ENCODE measurements around the gene IFFO2.
"Not testable (repeated sequence)": the region's sequence is repeated elsewhere in the genome, so short reads cannot be mapped to it uniquely, and the experiment has no call there.

The IFFO2 gene

DNA sequence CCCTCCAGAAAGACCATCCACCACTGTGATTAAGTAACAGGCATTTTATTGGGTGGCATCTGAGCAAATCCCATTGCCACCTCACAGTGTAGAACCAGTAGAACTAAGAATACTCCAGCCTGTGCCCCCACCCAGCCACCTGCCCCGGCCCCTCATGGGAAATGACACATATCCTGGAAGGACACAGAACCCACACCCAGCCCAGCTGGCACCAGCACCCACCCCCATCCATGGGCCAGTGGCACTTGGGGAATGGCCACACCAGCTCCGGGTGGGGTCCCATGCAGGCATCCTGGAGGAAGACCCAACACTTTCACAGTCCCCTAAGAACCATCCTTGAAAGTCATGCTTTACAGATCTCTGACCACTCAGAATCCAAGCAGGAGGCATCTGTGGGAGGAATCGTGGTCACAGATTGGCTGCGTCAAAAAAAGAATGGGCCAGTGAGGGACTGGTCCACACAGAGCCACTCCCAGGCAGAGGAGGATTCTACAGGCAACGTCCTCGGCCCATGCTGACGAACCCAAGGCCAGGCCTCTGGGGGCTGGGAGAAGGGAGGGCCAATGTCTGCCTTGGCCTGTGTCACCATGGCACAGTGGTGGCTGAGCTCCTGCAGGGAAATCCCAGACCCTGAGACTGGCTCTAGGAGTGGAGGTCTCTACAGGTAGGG lies 84.9 kb downstream of the IFFO2 start:
- DNase-seq (ENCODE audit: low read depth, low spot score), result no peak
- no peak overlapping the region for H3K4me3 ChIP-seq (ENCODE audit: low read length)

DNA sequence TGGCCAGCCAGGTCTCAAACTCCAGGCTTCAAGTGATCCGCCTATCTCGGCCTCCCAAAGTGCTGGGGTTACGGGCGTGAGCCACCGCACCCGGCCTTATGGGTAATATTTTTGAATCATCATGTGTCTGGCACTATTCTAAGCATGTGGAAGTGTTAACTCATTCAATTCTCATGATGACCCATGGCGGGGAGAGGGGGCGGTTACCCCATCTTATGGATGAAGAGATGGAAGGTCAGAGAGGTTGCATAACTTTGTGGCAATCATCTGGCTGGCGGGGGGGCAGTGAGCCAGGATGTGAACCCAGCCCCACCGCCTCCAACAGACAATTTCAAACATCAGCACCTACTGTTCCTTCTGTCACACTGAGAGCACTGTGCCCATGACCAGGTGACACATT lies 85.5 kb downstream of the IFFO2 start:
- H3K4me3 ChIP-seq (ENCODE audit: low read length), result no peak overlapping the region
- DNase-seq (ENCODE audit: low read depth, low spot score), result no peak

DNA sequence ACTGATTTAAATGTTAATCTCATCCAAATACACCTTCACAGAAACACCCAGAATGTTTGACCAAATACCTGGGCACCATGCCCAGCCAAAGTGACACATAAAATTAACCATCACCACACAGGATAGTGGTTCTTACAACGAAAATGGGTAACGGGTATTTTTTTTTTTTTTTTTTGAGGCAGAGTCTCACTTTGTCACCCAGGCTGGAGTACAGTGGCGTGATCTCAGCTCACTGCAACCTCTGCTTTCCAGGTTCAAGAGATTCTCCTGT lies 85.9 kb downstream of the IFFO2 start:
- H3K4me3 ChIP-seq (ENCODE audit: low read length); DNase-seq (ENCODE audit: low read depth, low spot score): not testable (repeated sequence)

DNA sequence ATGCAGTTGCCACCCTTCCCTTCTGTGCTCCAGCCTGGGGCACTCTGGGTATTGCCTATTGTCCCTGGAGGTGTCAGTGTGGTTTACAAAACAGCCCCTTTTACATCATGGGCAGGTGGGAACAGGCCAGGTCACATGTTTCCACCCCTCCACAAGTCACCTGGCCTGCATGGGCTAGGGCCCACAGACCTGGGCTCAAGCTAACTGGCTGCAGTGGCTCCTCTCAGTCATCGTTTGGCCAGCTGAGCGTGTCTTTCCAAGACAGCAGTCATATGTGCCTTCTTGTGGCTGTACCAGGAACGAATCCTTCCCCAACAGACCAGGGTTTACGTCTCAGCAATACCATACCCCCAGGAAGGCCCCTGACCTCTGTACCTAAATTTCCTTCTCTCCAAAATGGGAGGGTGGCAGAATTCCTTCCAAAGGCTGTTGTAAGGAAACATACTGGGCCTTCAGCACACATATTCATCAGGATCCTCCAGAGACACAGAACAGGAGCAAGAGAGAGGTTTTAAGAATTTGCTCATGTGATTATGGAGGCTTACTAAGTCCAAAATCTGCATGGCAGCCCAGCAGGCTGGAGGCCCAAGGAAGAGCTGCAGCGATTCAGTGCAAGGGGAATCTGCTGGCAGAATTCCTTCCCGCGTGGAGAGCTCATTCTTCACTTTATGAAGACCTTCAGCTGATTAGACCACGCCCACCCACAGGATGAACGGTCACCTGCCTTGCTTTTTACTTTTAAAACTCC lies 86.5 kb downstream of the IFFO2 start:
- no peak overlapping the region for H3K4me3 ChIP-seq (ENCODE audit: low read length)
- no peak for DNase-seq (ENCODE audit: low read depth, low spot score)

DNA sequence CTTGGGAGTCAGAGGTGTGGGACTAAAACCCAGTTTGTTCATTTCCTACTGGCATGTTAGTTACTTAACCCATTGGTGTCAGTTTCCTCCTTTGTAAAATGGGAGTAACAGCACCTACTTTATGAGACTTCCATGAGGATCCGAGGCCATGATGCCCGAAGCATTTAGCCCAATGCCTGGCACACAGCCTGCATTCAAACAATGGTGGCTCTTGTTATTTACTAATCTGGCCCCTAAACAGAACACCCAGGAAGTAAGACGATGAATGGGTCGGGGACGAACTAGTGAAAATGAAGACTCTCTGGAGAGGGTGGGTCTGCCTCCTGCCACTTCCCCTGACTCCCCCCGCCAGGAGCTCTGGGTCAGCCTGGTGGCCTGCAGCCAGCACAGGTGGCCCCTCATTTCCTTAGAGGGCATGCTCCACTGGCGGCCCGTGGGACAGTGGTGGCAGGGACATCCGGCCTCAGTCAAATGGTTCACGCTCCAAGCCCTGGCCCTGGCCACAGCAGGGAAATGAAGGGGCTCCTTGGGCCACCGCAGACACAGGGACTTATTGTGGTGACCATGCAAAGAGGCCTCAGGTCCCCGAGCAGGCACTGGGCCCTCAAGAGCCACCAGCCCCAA lies 87.6 kb downstream of the IFFO2 start:
- DNase-seq (ENCODE audit: low read depth, low spot score), result no peak
- no peak overlapping the region for H3K4me3 ChIP-seq (ENCODE audit: low read length)

DNA sequence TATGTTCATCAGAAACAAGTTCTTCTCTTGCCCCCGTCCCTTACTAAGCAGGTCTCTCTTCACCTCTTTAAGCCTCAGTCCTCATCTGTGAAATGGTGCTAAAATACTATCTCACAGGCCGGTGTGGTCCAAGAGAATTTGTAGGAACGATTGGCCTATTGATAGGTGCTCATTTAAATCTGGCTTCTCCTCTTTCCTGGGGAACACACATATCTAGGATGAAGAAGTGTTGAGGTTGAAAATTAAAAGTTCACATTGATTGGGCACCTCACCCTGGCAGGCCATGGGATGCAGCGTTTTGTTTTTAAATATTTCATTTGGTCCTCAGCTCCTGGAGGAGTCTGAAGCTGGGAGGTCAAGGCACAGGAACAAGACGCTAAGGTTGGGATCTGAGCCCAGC lies 88.1 kb downstream of the IFFO2 start:
- no peak overlapping the region for H3K4me3 ChIP-seq (ENCODE audit: low read length)
- no peak for DNase-seq (ENCODE audit: low read depth, low spot score)

DNA sequence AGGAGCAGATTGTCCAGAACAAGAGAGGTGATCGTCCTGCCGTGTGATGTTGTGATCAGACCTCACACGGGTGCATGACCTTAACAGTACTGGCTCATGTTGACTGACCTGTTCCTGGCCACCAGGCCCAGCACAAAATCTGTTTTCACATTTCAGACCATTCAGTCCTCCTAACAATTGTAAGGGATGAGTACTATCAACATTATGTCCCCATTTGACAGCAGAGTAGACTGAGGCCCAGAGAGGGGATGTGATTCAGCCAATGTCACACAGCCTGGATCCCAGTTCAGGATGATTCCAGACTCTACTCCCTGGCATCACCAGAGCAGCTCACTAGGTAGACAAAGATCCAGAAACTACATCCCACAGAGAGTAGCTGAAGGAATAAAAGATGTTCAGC lies 89.6 kb downstream of the IFFO2 start:
- DNase-seq (ENCODE audit: low read depth, low spot score), result no peak
- no peak overlapping the region for H3K4me3 ChIP-seq (ENCODE audit: low read length)

DNA sequence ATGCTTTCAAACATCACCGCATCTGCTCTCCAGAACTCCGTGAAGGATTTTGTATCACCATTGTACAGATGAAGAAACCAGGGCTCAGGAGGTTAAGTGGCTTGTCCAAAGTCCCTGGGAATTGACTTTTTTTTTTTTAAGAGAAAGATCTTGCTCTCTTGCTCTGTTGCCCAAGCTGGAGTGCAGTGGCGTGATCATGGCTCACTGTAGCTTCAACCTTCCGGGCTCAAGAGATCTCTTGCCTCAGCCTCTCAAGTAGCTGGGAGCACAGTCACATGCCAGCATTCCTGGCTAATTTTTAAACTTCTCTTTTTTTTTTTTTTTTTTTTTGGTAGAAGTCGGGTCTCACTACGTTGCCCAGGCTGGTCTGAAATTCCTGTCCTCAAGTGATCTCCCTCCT lies 90.2 kb downstream of the IFFO2 start:
- no peak for DNase-seq (ENCODE audit: low read depth, low spot score)

DNA sequence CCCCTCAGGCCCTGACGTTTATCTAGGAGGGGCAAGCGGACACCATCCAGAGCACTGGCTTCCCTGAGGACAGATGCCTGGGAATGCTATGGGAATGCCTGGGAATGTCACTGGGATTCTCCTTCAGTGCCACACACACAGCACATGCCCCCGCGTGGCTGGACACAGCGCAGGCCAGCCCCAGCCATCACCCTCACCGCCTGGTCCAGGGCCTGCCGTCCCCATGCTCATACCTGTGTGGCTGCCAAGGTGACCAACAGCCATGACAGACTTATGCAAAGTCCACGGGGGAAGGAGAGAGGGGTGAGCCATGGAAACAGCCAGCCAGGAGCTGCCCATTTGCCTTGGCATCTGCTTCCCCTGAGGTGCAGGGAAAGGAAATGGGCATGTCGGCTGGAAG lies 91.3 kb downstream of the IFFO2 start:
- no peak overlapping the region for H3K4me3 ChIP-seq (ENCODE audit: low read length)
- no peak for DNase-seq (ENCODE audit: low read depth, low spot score)

More for the DNA sequence above, 90.2 kb downstream of the IFFO2 start:
- no peak overlapping the region for H3K4me3 ChIP-seq (ENCODE audit: low read length)

DNA sequence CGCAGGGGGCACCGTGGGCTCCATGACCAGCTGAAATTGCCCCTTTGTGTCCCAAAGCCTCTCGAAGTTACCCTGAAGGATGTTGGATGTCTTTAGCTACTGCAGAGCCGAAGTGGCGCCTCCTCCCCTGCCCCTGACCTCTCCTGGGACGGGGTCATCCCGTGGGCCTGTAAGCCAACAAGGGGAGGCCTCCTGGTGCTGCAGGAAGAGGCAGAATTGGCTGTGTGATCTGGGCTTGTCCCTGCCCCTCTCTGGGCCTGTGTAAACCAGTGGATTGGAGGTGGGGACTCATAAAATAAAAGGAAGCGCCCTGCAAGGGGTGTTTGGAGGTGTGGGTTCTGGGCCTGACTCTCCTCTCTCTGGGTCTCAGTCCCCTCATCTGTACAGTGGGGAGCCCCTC lies 94.9 kb downstream of the IFFO2 start:
- no peak overlapping the region for H3K4me3 ChIP-seq (ENCODE audit: low read length)
- no peak for DNase-seq (ENCODE audit: low read depth, low spot score)

DNA sequence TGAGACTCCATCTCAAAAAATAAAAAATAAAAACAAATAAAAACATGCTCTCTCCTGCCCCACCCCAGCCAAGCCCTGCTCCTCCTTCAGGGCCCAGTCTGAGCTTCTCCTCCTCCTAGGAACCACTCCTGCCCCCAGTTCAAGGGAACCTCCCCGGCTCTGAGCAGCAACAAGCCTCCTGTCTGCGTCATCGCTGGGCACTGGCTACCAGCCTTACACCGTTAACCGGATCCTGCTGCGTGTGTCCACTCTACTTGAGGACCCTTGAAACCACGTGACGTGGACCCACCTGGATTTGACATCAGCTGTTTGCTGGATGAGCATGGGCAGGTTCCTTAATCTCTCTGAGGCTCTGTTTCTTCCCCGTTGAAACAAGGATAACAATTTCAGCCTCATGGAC lies 95.4 kb downstream of the IFFO2 start:
- no peak overlapping the region for H3K4me3 ChIP-seq (ENCODE audit: low read length)
- DNase-seq (ENCODE audit: low read depth, low spot score), result no peak

DNA sequence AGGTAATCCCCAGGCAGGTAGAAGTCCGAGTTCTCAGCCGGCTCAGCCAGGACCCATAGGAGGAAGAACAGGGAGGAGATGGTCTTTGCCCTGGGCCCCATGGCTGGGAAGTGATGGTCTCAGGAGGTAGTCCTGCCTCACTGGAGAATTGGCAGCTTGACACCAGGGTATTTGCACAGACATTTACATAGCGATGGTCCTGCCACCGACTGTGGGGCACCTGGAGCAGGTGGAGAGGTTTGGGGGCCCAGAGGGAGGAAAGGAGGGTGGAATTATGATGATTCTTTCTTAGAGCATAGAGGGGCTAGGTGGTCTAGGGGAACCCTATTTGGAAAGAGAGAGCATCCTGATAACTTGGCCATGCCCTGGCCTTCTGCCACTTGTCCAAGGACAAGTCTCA lies 96.9 kb downstream of the IFFO2 start, which contains the start of gene TAS1R2:
TAS1R2 (minus strand) TSS at position 101 of the 400 bp plus-strand sequence; CDS start at position 101, 0 bp downstream.
- DNase-seq (ENCODE audit: low read depth, low spot score), result no peak
- no peak within 1 kb of the TSS for H3K4me3 ChIP-seq (ENCODE audit: low read length)

DNA sequence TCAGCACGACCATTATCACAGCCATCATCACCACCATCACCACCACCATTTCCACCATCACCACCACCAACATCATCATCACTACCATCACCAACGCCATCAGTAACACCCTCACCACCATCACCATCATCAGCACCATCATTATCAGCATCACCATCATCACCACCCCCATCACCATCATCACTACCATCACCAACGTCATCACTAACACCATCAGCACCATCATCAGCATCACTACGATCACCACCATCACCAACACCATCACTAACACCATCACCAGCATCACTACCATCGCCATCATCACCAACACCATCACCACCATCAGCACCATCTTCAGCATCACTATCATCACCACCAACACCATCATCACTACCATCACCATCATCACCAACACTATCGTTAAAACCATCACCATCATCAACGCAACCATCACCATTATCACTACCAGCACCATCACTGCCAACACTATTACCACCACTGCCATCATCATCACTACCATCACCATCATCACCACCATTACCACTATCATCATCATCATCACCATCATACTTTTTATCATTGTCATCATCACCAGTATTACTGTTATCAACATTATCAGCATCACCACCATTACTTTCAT lies 98.3 kb downstream of the IFFO2 start:
- no peak for DNase-seq (ENCODE audit: low read depth, low spot score)
- no peak overlapping the region for H3K4me3 ChIP-seq (ENCODE audit: low read length)

DNA sequence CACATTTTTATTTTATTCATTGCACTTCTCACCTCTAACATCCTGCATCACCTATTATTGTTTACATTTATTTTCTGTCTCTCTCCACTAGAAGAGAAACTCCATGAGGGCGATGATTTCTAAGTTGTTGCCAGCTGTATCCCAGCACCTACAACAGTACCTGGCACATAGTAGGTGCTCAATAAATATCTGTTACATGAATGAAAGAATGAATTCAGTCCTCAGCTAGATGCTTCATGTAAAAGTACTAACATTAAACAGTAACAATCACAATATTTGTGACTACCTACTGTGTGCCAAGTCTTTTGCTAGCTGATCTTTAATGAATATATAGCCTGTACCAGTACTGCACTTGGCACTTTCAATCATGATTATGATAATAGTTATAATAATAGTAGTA lies 100.0 kb downstream of the IFFO2 start:
- no peak overlapping the region for H3K4me3 ChIP-seq (ENCODE audit: low read length)
- DNase-seq (ENCODE audit: low read depth, low spot score), result no peak

DNA sequence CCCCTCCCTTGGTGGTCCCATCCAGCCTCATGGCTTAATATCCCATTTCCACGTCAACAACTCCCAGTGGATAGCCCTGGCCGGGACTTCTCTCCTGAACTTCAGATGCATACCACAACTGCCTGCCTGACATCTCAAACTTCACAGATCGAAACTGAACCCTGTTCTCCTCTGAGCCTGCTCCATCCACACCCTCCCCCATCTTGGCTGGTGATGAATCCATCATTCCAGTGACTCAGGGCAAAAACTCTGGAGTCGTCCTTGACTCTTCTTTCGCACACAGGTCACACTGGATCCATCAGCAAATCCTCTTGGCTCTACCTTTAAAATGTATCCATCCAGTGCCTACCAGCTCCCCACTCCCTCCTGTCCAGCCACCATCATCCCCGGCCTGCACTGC lies 100.9 kb downstream of the IFFO2 start:
- no peak for DNase-seq (ENCODE audit: low read depth, low spot score)
- no peak overlapping the region for H3K4me3 ChIP-seq (ENCODE audit: low read length)

DNA sequence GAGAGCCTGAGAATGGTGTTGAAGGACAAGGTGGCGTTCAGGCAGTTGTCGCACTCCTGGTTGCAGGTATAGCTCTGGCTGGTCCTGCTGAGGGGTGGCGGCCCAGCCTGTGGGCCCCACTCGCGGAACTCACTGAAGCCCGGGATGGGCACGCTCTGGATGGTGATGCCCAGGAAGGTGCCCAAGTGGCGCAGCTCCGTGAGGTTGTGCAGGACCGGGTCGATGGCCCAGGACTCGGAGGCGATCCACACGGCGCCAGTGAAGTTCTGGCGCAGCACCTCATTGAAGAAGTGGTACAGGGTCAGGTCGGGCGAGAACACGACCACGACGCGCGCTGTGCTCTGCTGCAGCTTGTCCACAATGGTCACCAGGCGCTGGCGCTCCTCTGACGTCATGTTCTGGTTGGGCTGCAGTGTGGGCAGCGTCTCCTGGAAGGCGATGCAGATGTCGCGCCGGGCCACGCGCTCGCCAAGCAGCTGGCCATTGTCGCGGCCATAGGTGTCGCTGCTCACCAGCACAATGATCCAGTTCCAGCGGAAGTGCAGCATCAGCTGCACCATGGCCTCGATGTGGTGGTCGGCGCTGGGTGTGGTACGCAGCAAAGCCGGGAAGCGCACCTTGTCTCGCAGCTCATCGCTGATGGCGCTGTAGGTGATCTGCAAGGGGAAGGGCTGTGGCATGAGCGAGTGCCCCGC lies 102.0 kb downstream of the IFFO2 start:
- no peak overlapping the region for H3K4me3 ChIP-seq (ENCODE audit: low read length)
- DNase-seq (ENCODE audit: low read depth, low spot score), result no peak

Data from Jurkat, Clone E6-1 (cell line).